Astrocyte (in vitro differentiated cells and primary cell): ENCODE measurements around the gene MRTFA. TPM values are rescaled to one million over a fixed set of nuclear protein-coding genes. Genes with fewer than 3 reads are reported as not detected.
A peak's percentile ranks its signal among the peaks of the same experiment; 100 is the strongest.

Source experiments
- DNase-seq: peaks from one replicate; pipeline ENCODE4 v3.0.0-alpha.2; 2010; ENCODE audit warnings: low read depth
- FAIRE-seq: peaks from 2 replicates; lab custom pipeline; 2011; peaks lifted over from hg19 to GRCh38; lab: Jason Lieb, UNC
- H2AFZ ChIP-seq: 2 replicates; pipeline ENCODE4 v1.6.0; 2012; ENCODE audit warnings: low read depth, low read length, inconsistent platforms
- H3K27ac ChIP-seq: 2 replicates; pipeline ENCODE4 v1.5.1; 2011; ENCODE audit warnings: low read depth, low read length, inconsistent platforms
- H3K27me3 ChIP-seq: 2 replicates; pipeline ENCODE4 v1.6.0; 2011; ENCODE audit warnings: low read length, inconsistent platforms; ENCODE audit not compliant: insufficient read depth
- H3K36me3 ChIP-seq: 2 replicates; pipeline ENCODE4 v1.5.1; 2011; ENCODE audit warnings: low read length, inconsistent platforms; ENCODE audit not compliant: insufficient read depth
- H3K4me1 ChIP-seq: 2 replicates; pipeline ENCODE4 v1.5.1; 2011; ENCODE audit warnings: low read length, inconsistent platforms; ENCODE audit not compliant: insufficient read depth
- H3K4me2 ChIP-seq: 2 replicates; pipeline ENCODE4 v1.6.0; 2012; ENCODE audit warnings: low read length, inconsistent platforms
- H3K4me3 ChIP-seq: 2 replicates; pipeline ENCODE4 v1.5.1; 2011; ENCODE audit warnings: low read depth, mild to moderate bottlenecking, low read length, inconsistent platforms; ENCODE audit not compliant: insufficient read depth
- H3K79me2 ChIP-seq: 2 replicates; pipeline ENCODE4 v1.6.0; 2012; ENCODE audit warnings: mild to moderate bottlenecking, low read length, inconsistent platforms; ENCODE audit not compliant: insufficient read depth
- H3K9ac ChIP-seq: 2 replicates; pipeline ENCODE4 v1.6.0; 2012; ENCODE audit warnings: mild to moderate bottlenecking, low read length, inconsistent platforms
- H3K9me3 ChIP-seq: 2 replicates; pipeline ENCODE4 v1.5.1; 2012; ENCODE audit warnings: low read depth, mild to moderate bottlenecking, low read length, inconsistent platforms; ENCODE audit not compliant: insufficient read depth
- H4K20me1 ChIP-seq: 2 replicates; pipeline ENCODE4 v1.6.0; 2012; ENCODE audit warnings: low read length, inconsistent platforms; ENCODE audit not compliant: insufficient read depth
- H3K27ac Mint-ChIP-seq: one replicate; pipeline ENCODE4 v1.8.0; 2021; ENCODE audit warnings: mild to moderate bottlenecking, mixed read lengths; ENCODE audit not compliant: unreplicated experiment
- H3K27me3 Mint-ChIP-seq: one replicate; pipeline ENCODE4 v1.8.0; 2021; ENCODE audit warnings: low read depth, mixed read lengths; ENCODE audit not compliant: unreplicated experiment
- H3K36me3 Mint-ChIP-seq: one replicate; pipeline ENCODE4 v1.8.0; 2021; ENCODE audit warnings: low read depth, mixed read lengths; ENCODE audit not compliant: unreplicated experiment
- H3K4me1 Mint-ChIP-seq: one replicate; pipeline ENCODE4 v1.8.0; 2021; ENCODE audit warnings: low read depth, mixed read lengths; ENCODE audit not compliant: unreplicated experiment
- H3K4me3 Mint-ChIP-seq: one replicate; pipeline ENCODE4 v1.8.0; 2021; ENCODE audit warnings: mild to moderate bottlenecking, moderate library complexity, mixed read lengths; ENCODE audit not compliant: unreplicated experiment
- H3K9me3 Mint-ChIP-seq: one replicate; pipeline ENCODE4 v1.8.0; 2021; ENCODE audit warnings: mild to moderate bottlenecking, mixed read lengths; ENCODE audit not compliant: unreplicated experiment
- EZH2 ChIP-seq: IDR thresholded peaks from 2 replicates; pipeline ENCODE4 v1.6.1; 2012; ENCODE audit warnings: mild to moderate bottlenecking, low read length, inconsistent platforms; ENCODE audit not compliant: insufficient read depth
- total RNA-seq: library from RNA; stranded (reverse); gene quantifications from 2 replicates; pipeline ENCODE4 v1.2.1, GENCODE V29; 2021
- TF ChIP-seq, protein P1 (sequence below): IDR thresholded peaks from 2 replicates; pipeline ENCODE4 v1.5.1; 2011; ENCODE audit warnings: low read depth, mild to moderate bottlenecking, inconsistent platforms, low read length, moderate library complexity; ENCODE audit not compliant: insufficient read depth

Gene MRTFA
- total RNA-seq, 1 donor from 2014 or later: 74.3 TPM

- Histone ChIP-seq H3K4me2 (peak overlapping the region; percentile 18), H2AFZ (no peak overlapping the region), H3K4me1 (peaks cover 52% of the 10 kb centered on the region), H3K4me3 (no peak overlapping the region), H3K9ac (peak overlapping the region; percentile 79), H3K27me3 (no peaks in the 10 kb centered on the region), H3K36me3 (peaks cover 3% of the 10 kb centered on the region), H3K79me2 (peaks cover 86% of the 10 kb centered on the region), H3K9me3 (no peaks in the 10 kb centered on the region), H4K20me1 (no peaks in the 10 kb centered on the region), H3K27ac (peak overlapping the region; percentile 94)
- peak; percentile 99 for DNase-seq
- Mint-ChIP-seq H3K36me3 (peaks cover 3% of the 10 kb centered on the region), H3K27ac (peak overlapping the region; percentile 77), H3K4me3 (no peak overlapping the region), H3K27me3 (no peaks in the 10 kb centered on the region), H3K9me3 (no peaks in the 10 kb centered on the region), H3K4me1 (peaks cover 54% of the 10 kb centered on the region)
- FAIRE-seq: peak; percentile 98
- TF ChIP-seq, protein P1, sequence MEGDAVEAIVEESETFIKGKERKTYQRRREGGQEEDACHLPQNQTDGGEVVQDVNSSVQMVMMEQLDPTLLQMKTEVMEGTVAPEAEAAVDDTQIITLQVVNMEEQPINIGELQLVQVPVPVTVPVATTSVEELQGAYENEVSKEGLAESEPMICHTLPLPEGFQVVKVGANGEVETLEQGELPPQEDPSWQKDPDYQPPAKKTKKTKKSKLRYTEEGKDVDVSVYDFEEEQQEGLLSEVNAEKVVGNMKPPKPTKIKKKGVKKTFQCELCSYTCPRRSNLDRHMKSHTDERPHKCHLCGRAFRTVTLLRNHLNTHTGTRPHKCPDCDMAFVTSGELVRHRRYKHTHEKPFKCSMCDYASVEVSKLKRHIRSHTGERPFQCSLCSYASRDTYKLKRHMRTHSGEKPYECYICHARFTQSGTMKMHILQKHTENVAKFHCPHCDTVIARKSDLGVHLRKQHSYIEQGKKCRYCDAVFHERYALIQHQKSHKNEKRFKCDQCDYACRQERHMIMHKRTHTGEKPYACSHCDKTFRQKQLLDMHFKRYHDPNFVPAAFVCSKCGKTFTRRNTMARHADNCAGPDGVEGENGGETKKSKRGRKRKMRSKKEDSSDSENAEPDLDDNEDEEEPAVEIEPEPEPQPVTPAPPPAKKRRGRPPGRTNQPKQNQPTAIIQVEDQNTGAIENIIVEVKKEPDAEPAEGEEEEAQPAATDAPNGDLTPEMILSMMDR: no peak
- TF ChIP-seq EZH2: no peak
Observed at GRCh38 chr22:40512426-40513136, 123.9 kb downstream of the MRTFA start.

DNA sequence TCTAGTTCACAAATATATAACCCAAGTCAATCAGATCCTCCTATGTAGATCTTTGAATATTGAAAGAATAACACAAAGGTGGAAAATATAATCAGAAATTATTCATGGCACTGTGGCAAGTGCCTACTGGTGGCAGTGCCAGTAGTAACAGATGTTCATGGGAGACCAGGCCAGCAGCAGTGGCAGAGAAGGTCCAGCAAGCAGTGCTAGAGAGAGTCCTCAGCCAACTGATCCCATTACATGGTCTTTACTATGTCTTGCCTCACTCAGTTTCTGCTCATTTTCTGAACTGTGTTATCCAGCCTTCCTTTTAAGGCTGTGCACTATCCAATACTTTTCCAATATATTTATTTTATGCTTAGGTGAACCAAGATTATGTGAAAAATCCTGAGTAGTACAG is 124.9 kb downstream of the MRTFA start:
- Mint-ChIP-seq H3K4me3 (no peak overlapping the region), H3K27ac (peak overlapping the region; percentile 77), H3K4me1 (peaks cover 55% of the 10 kb centered on the region), H3K9me3 (no peaks in the 10 kb centered on the region), H3K27me3 (no peaks in the 10 kb centered on the region), H3K36me3 (no peaks in the 10 kb centered on the region)
- TF ChIP-seq EZH2: no peak
- TF ChIP-seq, protein P1: no peak
- no peak overlapping the region for H3K4me3 ChIP-seq
- DNase-seq (no peak), FAIRE-seq (peak; percentile 55)
- peaks cover 52% of the 10 kb centered on the region for H3K4me1 ChIP-seq
- H3K27me3 ChIP-seq: no peaks in the 10 kb centered on the region
- H3K4me2 ChIP-seq: peak overlapping the region; percentile 18
- no peak overlapping the region for H2AFZ ChIP-seq
- peaks cover 86% of the 10 kb centered on the region for H3K79me2 ChIP-seq
- peak overlapping the region; percentile 94 for H3K27ac ChIP-seq
- no peaks in the 10 kb centered on the region for H4K20me1 ChIP-seq
- H3K36me3 ChIP-seq: peaks cover 2% of the 10 kb centered on the region
- H3K9me3 ChIP-seq: no peaks in the 10 kb centered on the region
- peak overlapping the region; percentile 79 for H3K9ac ChIP-seq
